ENCODE measurements around the gene IGFL1. TPM values are rescaled to one million over a fixed set of nuclear protein-coding genes. Genes with fewer than 3 reads are reported as not detected.

IGFL1 gene
- total RNA-seq, 4 donors from 2014 or later, result not detected

GRCh38 chr19:46186101-46186716 lies 43.3 kb upstream of the IGFL1 start:
- TF ChIP-seq POLR2A (IDR thresholded peaks at IDR 0.05) (no peak), CTCF (IDR thresholded peaks at IDR 0.05) (no peak), POLR2AphosphoS5 (IDR thresholded peaks at IDR 0.05) (no peak), EP300 (IDR thresholded peaks at IDR 0.05; ENCODE audit: low read depth) (no peak)
- peaks cover 29% of the 10 kb centered on the region for H3K27me3 ChIP-seq
- intact Hi-C loops (cut with DNase I; ENCODE audit: low total_unique reads), result no loop called here
- in situ Hi-C loops (cut with MboI; ENCODE audit: low pct_ligation_motif_present in 1 of 4, low pct_unique_long_range_greater_than_20kb in 1 of 4, low sequenced_read_pairs in 3 of 4), result loop anchor here in 1 of 4 donors (5.0 kb wide), 1 partner anchor 104 kb away; no protein-coding TSS in a partner anchor
- no peak for DNase-seq
- H3K9me3 ChIP-seq, result no peaks in the 10 kb centered on the region
- no peak overlapping the region for H3K27ac ChIP-seq
- WGBS, 2 donors (ENCODE audit: low coverage in 1 of 2), result 0 to 91% methylated on average over 1 to 20 of the region's 20 CpGs
- no peak overlapping the region for H3K4me3 ChIP-seq
- H3K4me1 ChIP-seq, result no peaks in the 10 kb centered on the region
- H3K36me3 ChIP-seq, result no peaks in the 10 kb centered on the region

DNA sequence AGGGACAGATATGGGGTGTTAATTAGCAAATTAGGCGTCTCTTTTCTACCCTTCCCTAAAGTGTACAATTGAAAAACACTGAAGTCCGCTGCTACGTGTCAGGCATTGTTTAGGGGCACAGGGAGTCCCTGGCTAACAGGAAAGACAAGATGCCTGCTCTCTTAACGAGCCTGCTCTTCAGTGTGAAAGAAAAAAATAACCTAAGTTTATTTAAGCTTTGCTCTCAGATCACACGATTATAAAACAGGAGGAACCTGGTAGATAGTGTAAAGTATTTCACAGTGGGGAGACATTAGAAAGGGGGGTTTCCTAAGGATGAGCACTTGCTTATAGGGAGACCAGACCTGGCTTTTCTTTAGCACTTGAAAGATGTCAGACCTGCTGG lies 42.8 kb upstream of the IGFL1 start:
- Histone ChIP-seq H3K27me3 (peaks cover 34% of the 10 kb centered on the region), H3K4me1 (no peaks in the 10 kb centered on the region), H3K9me3 (no peaks in the 10 kb centered on the region), H3K36me3 (no peaks in the 10 kb centered on the region), H3K27ac (no peak overlapping the region), H3K4me3 (no peak overlapping the region)
- intact Hi-C loops (cut with DNase I; ENCODE audit: low total_unique reads), result no loop called here
- TF ChIP-seq CTCF (IDR thresholded peaks at IDR 0.05) (no peak), POLR2AphosphoS5 (IDR thresholded peaks at IDR 0.05) (no peak), POLR2A (IDR thresholded peaks at IDR 0.05) (no peak), EP300 (IDR thresholded peaks at IDR 0.05; ENCODE audit: low read depth) (no peak)
- 38% methylated on average over 5 of the region's 5 CpGs; no CpG with 5 or more reads in 1 of the 2 donors for WGBS, 2 donors (ENCODE audit: low coverage in 1 of 2)
- in situ Hi-C loops (cut with MboI; ENCODE audit: low pct_ligation_motif_present in 1 of 4, low pct_unique_long_range_greater_than_20kb in 1 of 4, low sequenced_read_pairs in 3 of 4), result loop anchor here in 1 of 4 donors (5.0 kb wide), 1 partner anchor 104 kb away; no protein-coding TSS in a partner anchor
- DNase-seq, result no peak

- Histone ChIP-seq H3K27ac (no peak overlapping the region), H3K9me3 (no peaks in the 10 kb centered on the region), H3K4me1 (no peaks in the 10 kb centered on the region), H3K36me3 (no peaks in the 10 kb centered on the region), H3K27me3 (peaks cover 53% of the 10 kb centered on the region), H3K4me3 (no peak overlapping the region)
- TF ChIP-seq EP300 (IDR thresholded peaks at IDR 0.05; ENCODE audit: low read depth) (no peak), POLR2AphosphoS5 (IDR thresholded peaks at IDR 0.05) (no peak)
- in situ Hi-C loops (cut with MboI; ENCODE audit: low pct_ligation_motif_present in 1 of 4, low pct_unique_long_range_greater_than_20kb in 1 of 4, low sequenced_read_pairs in 3 of 4), result loop anchor here (5.0 to 10.0 kb wide), 4 partner anchors 103 to 165 kb away; partner anchors contain the start of gene PGLYRP1 (in 1 of the 4)
- 53 to 56% methylated on average over 4 to 8 of the region's 8 CpGs for WGBS, 2 donors (ENCODE audit: low coverage in 1 of 2)
- no peak for DNase-seq
- intact Hi-C loops (cut with DNase I; ENCODE audit: low total_unique reads), result loop anchor here (1.0 kb wide), 1 partner anchor 107 kb away; no protein-coding TSS in a partner anchor
Observed at GRCh38 chr19:46189971-46190888, 39.3 kb upstream of the IGFL1 start.

DNA sequence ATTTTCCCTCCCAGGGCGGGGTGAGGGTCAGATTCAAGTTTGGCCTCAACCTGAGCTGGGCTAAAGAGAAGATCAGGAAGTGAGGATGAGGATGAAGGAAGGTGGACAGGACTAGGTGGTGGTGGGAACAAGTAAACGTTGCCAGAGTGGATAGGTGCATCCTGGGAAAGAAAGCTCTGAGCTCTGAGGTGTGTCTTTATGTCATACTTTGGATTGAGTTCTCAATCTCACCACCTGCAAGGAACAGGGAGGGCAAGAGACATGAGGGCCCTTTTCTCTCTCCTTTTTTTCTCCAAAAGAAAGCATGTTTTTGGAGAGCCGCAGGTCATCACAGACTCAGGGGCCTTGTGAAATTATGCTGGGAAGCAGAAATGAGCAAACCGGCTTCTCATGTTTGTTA lies 38.2 kb upstream of the IGFL1 start:
- TF ChIP-seq POLR2AphosphoS5 (IDR thresholded peaks at IDR 0.05) (no peak), POLR2A (IDR thresholded peaks at IDR 0.05) (no peak), CTCF (IDR thresholded peaks at IDR 0.05) (no peak), EP300 (IDR thresholded peaks at IDR 0.05; ENCODE audit: low read depth) (no peak)
- H3K4me1 ChIP-seq, result no peaks in the 10 kb centered on the region
- no peak for DNase-seq
- intact Hi-C loops (cut with DNase I; ENCODE audit: low total_unique reads) (no loop called here), in situ Hi-C loops (cut with MboI; ENCODE audit: low pct_ligation_motif_present in 1 of 4, low pct_unique_long_range_greater_than_20kb in 1 of 4, low sequenced_read_pairs in 3 of 4) (loop anchor here in 3 of 4 donors (5.0 to 10.0 kb wide), 3 partner anchors 104 to 167 kb away; partner anchors contain the start of gene PGLYRP1 (in 1 of the 3))
- no peaks in the 10 kb centered on the region for H3K36me3 ChIP-seq
- 66 to 79% methylated on average over 4 of the region's 4 CpGs for WGBS, 2 donors (ENCODE audit: low coverage in 1 of 2)
- H3K9me3 ChIP-seq, result no peaks in the 10 kb centered on the region
- no peak overlapping the region for H3K27ac ChIP-seq
- H3K4me3 ChIP-seq, result no peak overlapping the region
- peaks cover 53% of the 10 kb centered on the region for H3K27me3 ChIP-seq

Measured in transverse colon (tissue), 4 donors.